SH-SY5Y (cell line): Measurements from ENCODE around the gene NAXD.

ENCODE experiments used
- GATA2 ChIP-seq: IDR thresholded peaks from 2 replicates; pipeline ENCODE4 v1.6.1; 2011; ENCODE audit warnings: mild to moderate bottlenecking, low read depth, low read length
- GATA3 ChIP-seq: IDR thresholded peaks from 2 replicates; pipeline ENCODE4 v1.6.1; 2011; ENCODE audit warnings: low read depth, mild to moderate bottlenecking, low read length, moderate library complexity

- TF ChIP-seq GATA3 (no peak), GATA2 (no peak)
Measured at GRCh38 chr13:110637275-110637674, 21.9 kb downstream of the NAXD start.
